Measurements from ENCODE around the gene CEP85L. TPM values are rescaled to one million over a fixed set of nuclear protein-coding genes. Genes with fewer than 3 reads are reported as not detected.

The CEP85L gene
- total and polyA plus RNA-seq, 2 of the 13 experiments (the other 11 are each of a cell fraction or from before 2014, with no cell fraction given): 0.44 to 1.7 TPM

DNA sequence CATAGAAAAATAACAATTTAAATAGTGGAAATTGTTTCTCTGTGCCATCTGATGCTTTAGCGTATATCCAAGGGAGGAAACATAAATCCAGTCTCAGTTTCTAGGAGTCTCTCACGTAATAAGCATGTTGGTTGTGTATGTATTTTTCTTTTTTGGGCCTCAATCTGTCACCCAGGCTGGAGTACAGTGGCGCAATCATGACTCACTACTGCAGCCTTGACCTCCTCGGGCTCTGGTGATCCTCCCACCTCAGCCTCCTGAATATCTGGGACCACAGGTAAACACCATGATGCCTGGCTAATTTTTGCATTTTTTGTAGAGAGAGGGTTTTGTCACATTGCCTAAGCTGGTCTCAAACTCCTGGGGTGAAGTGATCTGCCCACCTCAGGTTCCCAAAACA lies 181.9 kb downstream of the CEP85L start (continued):
- TF ChIP-seq, protein P1, sequence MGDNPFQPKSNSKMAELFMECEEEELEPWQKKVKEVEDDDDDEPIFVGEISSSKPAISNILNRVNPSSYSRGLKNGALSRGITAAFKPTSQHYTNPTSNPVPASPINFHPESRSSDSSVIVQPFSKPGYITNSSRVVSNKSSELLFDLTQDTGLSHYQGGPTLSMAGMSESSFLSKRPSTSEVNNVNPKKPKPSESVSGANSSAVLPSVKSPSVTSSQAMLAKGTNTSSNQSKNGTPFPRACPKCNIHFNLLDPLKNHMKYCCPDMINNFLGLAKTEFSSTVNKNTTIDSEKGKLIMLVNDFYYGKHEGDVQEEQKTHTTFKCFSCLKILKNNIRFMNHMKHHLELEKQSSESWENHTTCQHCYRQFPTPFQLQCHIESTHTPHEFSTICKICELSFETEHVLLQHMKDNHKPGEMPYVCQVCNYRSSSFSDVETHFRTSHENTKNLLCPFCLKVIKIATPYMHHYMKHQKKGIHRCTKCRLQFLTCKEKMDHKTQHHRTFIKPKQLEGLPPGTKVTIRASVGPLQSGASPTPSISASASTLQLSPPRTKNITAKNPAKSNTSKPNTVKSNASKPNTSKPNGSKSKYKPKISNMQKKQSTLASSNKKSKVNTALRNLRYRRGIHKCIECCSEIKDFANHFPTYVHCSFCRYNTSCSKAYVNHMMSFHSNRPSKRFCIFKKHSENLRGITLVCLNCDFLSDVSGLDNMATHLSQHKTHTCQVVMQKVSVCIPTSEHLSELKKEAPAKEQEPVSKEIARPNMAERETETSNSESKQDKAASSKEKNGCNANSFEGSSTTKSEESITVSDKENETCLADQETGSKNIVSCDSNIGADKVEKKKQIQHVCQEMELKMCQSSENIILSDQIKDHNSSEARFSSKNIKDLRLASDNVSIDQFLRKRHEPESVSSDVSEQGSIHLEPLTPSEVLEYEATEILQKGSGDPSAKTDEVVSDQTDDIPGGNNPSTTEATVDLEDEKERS (CRISPR knock-in tag; IDR thresholded peaks at IDR 0.05): 0 out of 2 replicates have a peak, but pooled peaks have one; percentile 49
- TF ChIP-seq AKAP8 (CRISPR knock-in tag; IDR thresholded peaks at IDR 0.05): no peak
- TF ChIP-seq NCOA2 (CRISPR knock-in tag; IDR thresholded peaks at IDR 0.05): no peak
- no peak for TF ChIP-seq ZNF709 (CRISPR knock-in tag; IDR thresholded peaks at IDR 0.05)
- TF ChIP-seq, protein P2, sequence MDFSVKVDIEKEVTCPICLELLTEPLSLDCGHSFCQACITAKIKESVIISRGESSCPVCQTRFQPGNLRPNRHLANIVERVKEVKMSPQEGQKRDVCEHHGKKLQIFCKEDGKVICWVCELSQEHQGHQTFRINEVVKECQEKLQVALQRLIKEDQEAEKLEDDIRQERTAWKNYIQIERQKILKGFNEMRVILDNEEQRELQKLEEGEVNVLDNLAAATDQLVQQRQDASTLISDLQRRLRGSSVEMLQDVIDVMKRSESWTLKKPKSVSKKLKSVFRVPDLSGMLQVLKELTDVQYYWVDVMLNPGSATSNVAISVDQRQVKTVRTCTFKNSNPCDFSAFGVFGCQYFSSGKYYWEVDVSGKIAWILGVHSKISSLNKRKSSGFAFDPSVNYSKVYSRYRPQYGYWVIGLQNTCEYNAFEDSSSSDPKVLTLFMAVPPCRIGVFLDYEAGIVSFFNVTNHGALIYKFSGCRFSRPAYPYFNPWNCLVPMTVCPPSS (IDR thresholded peaks at IDR 0.05): no peak
- TF ChIP-seq ZNF432 (CRISPR knock-in tag; IDR thresholded peaks at IDR 0.05; ENCODE audit: borderline replicate concordance): no peak
- peak; percentile 85; the same call in 1 of the 2 replicates for TF ChIP-seq KDM1A (CRISPR knock-in tag; IDR thresholded peaks at IDR 0.05)
- TF ChIP-seq ZNF460 (CRISPR knock-in tag; IDR thresholded peaks at IDR 0.05; ENCODE audit: borderline replicate concordance): no peak
- TF ChIP-seq YEATS4 (CRISPR knock-in tag; IDR thresholded peaks at IDR 0.05; ENCODE audit: borderline replicate concordance): no peak
- no peak for TF ChIP-seq GTF3A (CRISPR knock-in tag; conservative IDR thresholded peaks at IDR 0.05)
- TF ChIP-seq PHF20 (CRISPR knock-in tag; IDR thresholded peaks at IDR 0.05): no peak
- no peak; the same call in 1 of the 2 replicates for TF ChIP-seq LCORL (IDR thresholded peaks at IDR 0.05)
- no peak for TF ChIP-seq LCORL (CRISPR knock-in tag; IDR thresholded peaks at IDR 0.05)
- TF ChIP-seq ZNF564 (CRISPR knock-in tag; IDR thresholded peaks at IDR 0.05): no peak
- TF ChIP-seq, protein P3, sequence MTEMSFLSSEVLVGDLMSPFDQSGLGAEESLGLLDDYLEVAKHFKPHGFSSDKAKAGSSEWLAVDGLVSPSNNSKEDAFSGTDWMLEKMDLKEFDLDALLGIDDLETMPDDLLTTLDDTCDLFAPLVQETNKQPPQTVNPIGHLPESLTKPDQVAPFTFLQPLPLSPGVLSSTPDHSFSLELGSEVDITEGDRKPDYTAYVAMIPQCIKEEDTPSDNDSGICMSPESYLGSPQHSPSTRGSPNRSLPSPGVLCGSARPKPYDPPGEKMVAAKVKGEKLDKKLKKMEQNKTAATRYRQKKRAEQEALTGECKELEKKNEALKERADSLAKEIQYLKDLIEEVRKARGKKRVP (CRISPR knock-in tag; IDR thresholded peaks at IDR 0.05): peak in 1 of 2 experiments; percentile 71; a peak in 2 of 4 replicates
- peak; percentile 51; the same call in 1 of the 2 replicates for TF ChIP-seq SALL1 (CRISPR knock-in tag; IDR thresholded peaks at IDR 0.05)
- TF ChIP-seq, protein P4, sequence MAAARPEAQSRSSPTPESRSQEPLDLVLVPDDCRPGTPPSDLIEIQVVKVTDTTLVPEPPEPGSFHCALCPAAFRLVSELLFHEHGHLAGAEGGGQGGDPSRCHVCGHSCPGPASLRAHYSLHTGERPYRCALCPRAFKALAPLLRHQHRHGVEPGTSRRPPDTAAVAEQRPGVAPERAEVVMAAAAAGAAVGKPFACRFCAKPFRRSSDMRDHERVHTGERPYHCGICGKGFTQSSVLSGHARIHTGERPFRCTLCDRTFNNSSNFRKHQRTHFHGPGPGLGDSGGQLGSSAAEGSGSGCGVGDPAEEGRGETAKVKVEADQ (CRISPR knock-in tag; IDR thresholded peaks at IDR 0.05; ENCODE audit: borderline replicate concordance): no peak
- no peak for TF ChIP-seq ZSCAN20 (CRISPR knock-in tag; IDR thresholded peaks at IDR 0.05; ENCODE audit: borderline replicate concordance)
- TF ChIP-seq, protein P5, sequence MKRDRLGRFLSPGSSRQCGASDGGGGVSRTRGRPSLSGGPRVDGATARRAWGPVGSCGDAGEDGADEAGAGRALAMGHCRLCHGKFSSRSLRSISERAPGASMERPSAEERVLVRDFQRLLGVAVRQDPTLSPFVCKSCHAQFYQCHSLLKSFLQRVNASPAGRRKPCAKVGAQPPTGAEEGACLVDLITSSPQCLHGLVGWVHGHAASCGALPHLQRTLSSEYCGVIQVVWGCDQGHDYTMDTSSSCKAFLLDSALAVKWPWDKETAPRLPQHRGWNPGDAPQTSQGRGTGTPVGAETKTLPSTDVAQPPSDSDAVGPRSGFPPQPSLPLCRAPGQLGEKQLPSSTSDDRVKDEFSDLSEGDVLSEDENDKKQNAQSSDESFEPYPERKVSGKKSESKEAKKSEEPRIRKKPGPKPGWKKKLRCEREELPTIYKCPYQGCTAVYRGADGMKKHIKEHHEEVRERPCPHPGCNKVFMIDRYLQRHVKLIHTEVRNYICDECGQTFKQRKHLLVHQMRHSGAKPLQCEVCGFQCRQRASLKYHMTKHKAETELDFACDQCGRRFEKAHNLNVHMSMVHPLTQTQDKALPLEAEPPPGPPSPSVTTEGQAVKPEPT (CRISPR knock-in tag; IDR thresholded peaks at IDR 0.05; ENCODE audit: low read depth): no peak
- TF ChIP-seq, protein P6, sequence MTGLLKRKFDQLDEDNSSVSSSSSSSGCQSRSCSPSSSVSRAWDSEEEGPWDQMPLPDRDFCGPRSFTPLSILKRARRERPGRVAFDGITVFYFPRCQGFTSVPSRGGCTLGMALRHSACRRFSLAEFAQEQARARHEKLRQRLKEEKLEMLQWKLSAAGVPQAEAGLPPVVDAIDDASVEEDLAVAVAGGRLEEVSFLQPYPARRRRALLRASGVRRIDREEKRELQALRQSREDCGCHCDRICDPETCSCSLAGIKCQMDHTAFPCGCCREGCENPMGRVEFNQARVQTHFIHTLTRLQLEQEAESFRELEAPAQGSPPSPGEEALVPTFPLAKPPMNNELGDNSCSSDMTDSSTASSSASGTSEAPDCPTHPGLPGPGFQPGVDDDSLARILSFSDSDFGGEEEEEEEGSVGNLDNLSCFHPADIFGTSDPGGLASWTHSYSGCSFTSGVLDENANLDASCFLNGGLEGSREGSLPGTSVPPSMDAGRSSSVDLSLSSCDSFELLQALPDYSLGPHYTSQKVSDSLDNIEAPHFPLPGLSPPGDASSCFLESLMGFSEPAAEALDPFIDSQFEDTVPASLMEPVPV (CRISPR knock-in tag; IDR thresholded peaks at IDR 0.05): no peak
- no peak for TF ChIP-seq ZNF775 (CRISPR knock-in tag; IDR thresholded peaks at IDR 0.05; ENCODE audit: borderline replicate concordance)

All from HepG2 (cell line).